ENCODE data around the gene KLHL41. TPM values are rescaled to one million over a fixed set of nuclear protein-coding genes. Genes with fewer than 3 reads are reported as not detected.

Gene KLHL41
- total and polyA plus RNA-seq, 8 donors = 0.19 to 2.7 (median 0.57) TPM

DNA sequence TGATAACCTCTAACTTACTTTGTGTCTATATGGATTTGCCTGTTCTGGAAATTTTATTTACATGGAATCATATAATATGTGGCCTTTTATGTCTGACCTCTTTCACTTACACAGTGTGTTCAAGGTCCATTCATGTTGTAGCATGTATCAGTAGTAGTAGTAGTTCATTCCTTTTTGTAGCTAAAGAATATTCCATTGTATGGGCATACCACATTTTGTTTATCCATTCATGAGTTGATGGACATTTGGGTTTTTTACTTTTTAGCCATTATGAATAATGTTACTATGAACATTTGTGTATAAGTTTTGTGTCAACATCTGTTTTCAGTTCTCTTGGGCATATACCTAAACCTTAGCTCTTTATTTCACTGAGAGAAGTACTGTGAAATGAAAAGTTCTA, 18.7 kb upstream of the KLHL41 start:
- Histone ChIP-seq H3K36me3 (peaks cover 0 to 5% (median 0%) of the 10 kb centered on the region in 3 donors), H3K4me3 (no peak overlapping the region), H3K4me1 (peaks cover 0 to 3% (median 0%) of the 10 kb centered on the region in 3 donors), H3K27me3 (no peaks in the 10 kb centered on the region), H3K9me3 (no peaks in the 10 kb centered on the region), H3K27ac (no peak overlapping the region)
- FAIRE-seq = no peak
- DNase-seq = no peak
- intact Hi-C loops (cut with DNase I) = no loop called here
- no peak for ATAC-seq
- TF ChIP-seq, protein P1, sequence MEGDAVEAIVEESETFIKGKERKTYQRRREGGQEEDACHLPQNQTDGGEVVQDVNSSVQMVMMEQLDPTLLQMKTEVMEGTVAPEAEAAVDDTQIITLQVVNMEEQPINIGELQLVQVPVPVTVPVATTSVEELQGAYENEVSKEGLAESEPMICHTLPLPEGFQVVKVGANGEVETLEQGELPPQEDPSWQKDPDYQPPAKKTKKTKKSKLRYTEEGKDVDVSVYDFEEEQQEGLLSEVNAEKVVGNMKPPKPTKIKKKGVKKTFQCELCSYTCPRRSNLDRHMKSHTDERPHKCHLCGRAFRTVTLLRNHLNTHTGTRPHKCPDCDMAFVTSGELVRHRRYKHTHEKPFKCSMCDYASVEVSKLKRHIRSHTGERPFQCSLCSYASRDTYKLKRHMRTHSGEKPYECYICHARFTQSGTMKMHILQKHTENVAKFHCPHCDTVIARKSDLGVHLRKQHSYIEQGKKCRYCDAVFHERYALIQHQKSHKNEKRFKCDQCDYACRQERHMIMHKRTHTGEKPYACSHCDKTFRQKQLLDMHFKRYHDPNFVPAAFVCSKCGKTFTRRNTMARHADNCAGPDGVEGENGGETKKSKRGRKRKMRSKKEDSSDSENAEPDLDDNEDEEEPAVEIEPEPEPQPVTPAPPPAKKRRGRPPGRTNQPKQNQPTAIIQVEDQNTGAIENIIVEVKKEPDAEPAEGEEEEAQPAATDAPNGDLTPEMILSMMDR (IDR thresholded peaks at IDR 0.05) = no peak

DNA sequence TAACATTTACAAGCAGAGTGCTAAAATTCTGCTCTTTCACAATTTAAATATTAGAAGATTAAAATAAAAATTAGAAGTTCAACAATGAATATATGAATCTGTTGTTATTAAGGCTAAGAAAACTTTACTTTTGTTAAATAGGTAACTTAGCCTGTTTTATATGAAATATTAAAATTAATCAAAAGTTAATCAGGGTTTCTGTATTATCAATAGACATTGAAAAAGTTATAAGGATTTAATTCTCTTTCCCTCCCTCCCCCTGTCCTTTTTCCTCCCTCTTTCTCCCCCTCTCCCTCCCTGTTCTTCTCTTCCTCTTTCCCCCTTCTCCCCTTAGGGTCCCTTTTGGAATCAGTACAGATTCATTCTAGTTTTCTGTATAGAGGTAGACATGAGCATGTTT, 18.1 kb upstream of the KLHL41 start:
- Histone ChIP-seq H3K27ac (no peak overlapping the region), H3K4me1 (peaks cover 0 to 3% (median 0%) of the 10 kb centered on the region in 3 donors), H3K9me3 (no peaks in the 10 kb centered on the region), H3K36me3 (peaks cover 0 to 5% (median 0%) of the 10 kb centered on the region in 3 donors), H3K4me3 (no peak overlapping the region), H3K27me3 (no peaks in the 10 kb centered on the region)
- DNase-seq (no peak), FAIRE-seq (peak; percentile 32), ATAC-seq (no peak)
- intact Hi-C loops (cut with DNase I) = no loop called here
- TF ChIP-seq, protein P1 (IDR thresholded peaks at IDR 0.05) = no peak

DNA sequence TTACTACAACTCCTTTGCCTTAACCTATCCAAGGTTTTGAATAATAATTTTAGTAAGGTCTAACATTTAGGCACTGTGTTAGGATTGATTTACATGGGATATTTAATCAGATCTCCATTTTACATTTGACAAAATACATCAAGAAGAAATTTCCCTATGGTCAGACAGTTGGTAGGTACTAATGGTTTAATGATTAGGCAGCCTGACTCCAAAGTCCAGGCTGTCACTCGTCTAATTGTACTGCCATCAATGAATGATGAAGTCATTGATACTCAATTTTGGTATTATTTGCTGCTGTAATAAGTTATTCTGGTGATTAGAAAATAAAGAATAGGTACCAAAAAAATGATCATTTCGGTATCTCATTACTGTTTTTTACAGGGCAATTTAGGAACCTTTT, 16.1 kb upstream of the KLHL41 start:
- peaks cover 0 to 3% (median 0%) of the 10 kb centered on the region in 3 donors for H3K4me1 ChIP-seq
- intact Hi-C loops (cut with DNase I) = no loop called here
- TF ChIP-seq, protein P1 (IDR thresholded peaks at IDR 0.05) = no peak
- H3K9me3 ChIP-seq = no peaks in the 10 kb centered on the region
- DNase-seq (no peak), ATAC-seq (no peak), FAIRE-seq (no peak)
- H3K36me3 ChIP-seq = peaks cover 0 to 5% (median 0%) of the 10 kb centered on the region in 3 donors
- no peaks in the 10 kb centered on the region for H3K27me3 ChIP-seq
- 60% methylated on average over 2 of the region's 2 CpGs for WGBS, 2 donors
- H3K4me3 ChIP-seq = no peak overlapping the region
- H3K27ac ChIP-seq = no peak overlapping the region

DNA sequence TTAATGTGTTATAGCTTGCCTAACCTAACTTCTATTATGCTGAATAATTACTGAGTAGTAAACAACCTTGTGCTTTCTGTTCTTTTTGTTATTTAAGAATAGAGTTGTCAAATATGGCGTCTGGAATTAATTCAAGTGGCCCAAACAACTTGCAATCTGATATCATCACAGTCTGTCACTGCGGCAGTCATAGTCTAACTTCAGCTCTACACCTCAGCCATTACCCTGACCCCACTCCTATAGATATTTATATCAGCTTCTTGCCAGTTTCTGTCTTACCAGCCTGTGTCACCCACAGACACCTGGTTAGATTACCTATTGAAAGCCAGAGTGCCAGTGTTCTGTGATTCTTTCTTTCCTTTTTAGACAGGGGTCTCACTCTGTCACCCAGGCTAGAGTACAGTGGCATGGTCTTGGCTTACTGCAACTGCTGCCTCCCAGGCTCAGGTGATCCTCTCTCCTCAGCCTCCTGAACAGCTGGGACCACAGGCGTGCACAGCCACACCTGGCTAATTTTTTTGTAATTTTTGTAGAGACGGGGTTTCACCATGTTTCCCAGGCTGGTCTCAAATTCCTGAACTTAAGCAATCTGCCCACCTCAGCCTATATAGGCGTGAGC, 14.1 kb upstream of the KLHL41 start:
- no peak overlapping the region for H3K4me3 ChIP-seq
- intact Hi-C loops (cut with DNase I) = no loop called here
- no peaks in the 10 kb centered on the region for H3K27me3 ChIP-seq
- H3K4me1 ChIP-seq = peaks cover 0 to 3% (median 0%) of the 10 kb centered on the region in 3 donors
- H3K27ac ChIP-seq = no peak overlapping the region
- no peak for FAIRE-seq
- no peak for ATAC-seq
- peaks cover 0 to 5% (median 0%) of the 10 kb centered on the region in 3 donors for H3K36me3 ChIP-seq
- DNase-seq = no peak
- 94 to 99% methylated on average over 5 of the region's 5 CpGs for WGBS, 2 donors
- H3K9me3 ChIP-seq = no peaks in the 10 kb centered on the region
- TF ChIP-seq, protein P1 (IDR thresholded peaks at IDR 0.05) = no peak

DNA sequence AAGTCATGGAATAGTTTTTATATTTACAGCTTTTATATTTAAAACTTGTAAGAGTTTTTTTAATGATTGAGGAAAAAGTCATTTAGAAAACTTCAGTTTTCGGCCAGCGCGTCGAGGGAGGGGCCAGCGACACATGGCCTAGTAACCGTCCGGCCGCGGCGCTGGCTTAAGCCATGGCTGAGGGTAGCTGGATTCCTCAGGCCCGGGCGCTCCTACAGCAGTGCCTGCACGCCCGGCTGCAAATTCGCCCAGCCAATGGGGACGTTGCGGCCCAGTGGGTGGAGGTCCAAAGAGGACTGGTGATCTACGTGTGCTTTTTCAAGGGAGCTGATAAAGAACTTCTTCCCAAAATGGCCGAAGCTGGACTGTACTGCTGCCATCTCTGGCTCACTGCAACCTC, 4.9 kb upstream of the KLHL41 start:
- intact Hi-C loops (cut with DNase I) = no loop called here
- H3K36me3 ChIP-seq = no peaks in the 10 kb centered on the region
- no peaks in the 10 kb centered on the region for H3K9me3 ChIP-seq
- TF ChIP-seq, protein P1 (IDR thresholded peaks at IDR 0.05) = no peak
- no peak for FAIRE-seq
- no peaks in the 10 kb centered on the region for H3K27me3 ChIP-seq
- no peak for ATAC-seq
- H3K27ac ChIP-seq = no peak overlapping the region
- WGBS, 2 donors = 97 to 98% methylated on average over 19 of the region's 19 CpGs
- no peak for DNase-seq
- peaks cover 0 to 11% (median 9%) of the 10 kb centered on the region in 3 donors for H3K4me1 ChIP-seq
- H3K4me3 ChIP-seq = no peak overlapping the region
